ENCODE measurements around the gene AAMP. TPM values are rescaled to one million over a fixed set of nuclear protein-coding genes. Genes with fewer than 3 reads are reported as not detected.

Gene AAMP
- polyA plus RNA-seq, 3 donors, result 64.6 to 142 (median 105) TPM

GRCh38 chr2:218216336-218216673, 53.6 kb downstream of the AAMP start:
- H3K27ac ChIP-seq (ENCODE audit: low read depth, low read length), result peak overlapping the region; percentile 5
- WGBS, 3 donors, result 39 to 48% (median 44%) methylated on average over 9 of the region's 9 CpGs

Other genes starting within 250 kb of the AAMP start
- under 1 TPM in 2 of 3 donors, not detected in 1; 0.07 to 0.40 TPM for gene RUFY4, start 200.9 kb downstream of the AAMP start, polyA plus RNA-seq
- 10 to 100 TPM in 1 of 3 donors, 1 to 10 TPM in 1, under 1 TPM in 1; 0.20 to 10.8 (median 8.1) TPM for gene CXCR2, start 144.1 kb downstream of the AAMP start, polyA plus RNA-seq
- gene CXCR1, start 103.2 kb downstream of the AAMP start, polyA plus RNA-seq, result 1 to 10 TPM in 2 of 3 donors, under 1 TPM in 1; 0.09 to 7.9 (median 6.6) TPM
- gene ARPC2, start 52.9 kb downstream of the AAMP start, polyA plus RNA-seq, result 100 to 1,000 TPM in 2 of 3 donors, 10 to 100 TPM in 1; 65.3 to 309 (median 256) TPM
- 10 to 100 TPM in 2 of 3 donors, 1 to 10 TPM in 1; 1.9 to 75.3 (median 29.4) TPM for gene GPBAR1, start 9.1 kb downstream of the AAMP start, polyA plus RNA-seq
- 100 to 1,000 TPM in 1 of 3 donors, 10 to 100 TPM in 2; 45.0 to 113 (median 80.3) TPM for gene PNKD, start 382 bp upstream of the AAMP start, polyA plus RNA-seq
- 100 to 1,000 TPM; 127 to 507 (median 227) TPM for gene TMBIM1, start 22.4 kb upstream of the AAMP start, polyA plus RNA-seq
- under 1 TPM in 2 of 3 donors, not detected in 1; 0.10 to 0.67 TPM for gene CATIP, start 86.7 kb upstream of the AAMP start, polyA plus RNA-seq
- gene SLC11A1, start 112.1 kb upstream of the AAMP start, polyA plus RNA-seq, result 10 to 100 TPM in 1 of 3 donors, 1 to 10 TPM in 2; 5.6 to 59.0 (median 7.0) TPM
- gene CTDSP1, start 129.7 kb upstream of the AAMP start, polyA plus RNA-seq, result 100 to 1,000 TPM in 2 of 3 donors, 10 to 100 TPM in 1; 72.0 to 134 (median 132) TPM
- gene VIL1, start 149.0 kb upstream of the AAMP start, polyA plus RNA-seq, result 1 to 10 TPM in 1 of 3 donors, under 1 TPM in 1, not detected in 1; 0.15 to 9.2 TPM